H4 (cell line): ENCODE results near the gene RPAP3. TPM values are rescaled to one million over a fixed set of nuclear protein-coding genes. Genes with fewer than 3 reads are reported as not detected.

Source experiments
- DNase-seq: peaks from one replicate; pipeline ENCODE4 v3.0.0-alpha.2; 2015; ENCODE audit warnings: low spot score
- total RNA-seq: library from RNA; depleted of rRNA; stranded (reverse); fragments of >200 nt; shearing (Covaris generic); gene quantifications from 2 replicates; pipeline ENCODE4 v1.2.3, GENCODE V29; 2014

RPAP3 gene
- total RNA-seq, 1 experiment from 2014 or later = 29.9 TPM

DNA sequence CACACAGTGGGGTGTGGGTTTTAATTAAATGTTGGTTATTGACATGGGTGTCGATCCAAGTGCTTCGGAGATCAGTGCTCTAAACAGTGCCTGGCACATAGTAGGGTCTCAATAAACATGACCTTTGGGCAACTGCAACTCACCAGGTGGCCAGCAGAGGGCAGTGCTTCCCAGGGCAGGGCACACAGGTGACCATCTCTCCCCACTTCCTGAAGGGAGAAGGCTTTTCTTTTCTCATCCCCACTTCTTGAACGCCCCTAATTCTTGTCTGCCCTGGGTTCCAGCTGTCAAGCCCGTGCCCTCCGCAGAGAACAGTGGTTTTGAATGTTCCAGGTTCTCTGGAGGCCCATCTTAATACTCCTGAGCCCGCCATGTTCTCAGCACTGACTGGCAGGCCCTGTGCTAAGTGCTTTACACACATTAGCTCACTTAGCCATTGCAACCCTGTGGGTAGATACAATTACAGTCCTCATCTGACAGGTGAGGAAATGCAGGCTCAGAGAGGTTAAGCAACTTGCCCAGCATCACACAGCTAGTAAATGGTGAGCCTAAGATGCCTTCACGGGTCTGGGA, 36.5 kb upstream of the RPAP3 start:
- DNase-seq = peak; percentile 32

DNA sequence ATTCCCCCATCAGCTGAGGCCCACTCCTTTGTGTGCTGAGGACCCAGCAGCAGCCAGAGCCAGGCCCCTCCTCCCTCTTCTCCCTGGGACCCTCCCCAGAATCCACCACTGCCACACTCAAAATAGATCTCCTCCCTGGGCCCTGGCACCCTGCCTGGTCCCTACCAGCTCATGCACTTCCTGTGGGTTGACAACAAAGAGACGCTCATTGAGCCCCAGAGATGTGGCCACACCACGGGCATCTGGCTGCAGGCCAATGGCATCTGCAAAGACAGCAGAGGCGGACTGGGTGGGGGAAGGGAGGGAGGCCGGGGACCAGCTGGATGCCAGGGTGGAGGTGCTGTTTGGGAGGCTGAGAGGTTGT, 35.5 kb upstream of the RPAP3 start:
- DNase-seq = peak; percentile 95

DNA sequence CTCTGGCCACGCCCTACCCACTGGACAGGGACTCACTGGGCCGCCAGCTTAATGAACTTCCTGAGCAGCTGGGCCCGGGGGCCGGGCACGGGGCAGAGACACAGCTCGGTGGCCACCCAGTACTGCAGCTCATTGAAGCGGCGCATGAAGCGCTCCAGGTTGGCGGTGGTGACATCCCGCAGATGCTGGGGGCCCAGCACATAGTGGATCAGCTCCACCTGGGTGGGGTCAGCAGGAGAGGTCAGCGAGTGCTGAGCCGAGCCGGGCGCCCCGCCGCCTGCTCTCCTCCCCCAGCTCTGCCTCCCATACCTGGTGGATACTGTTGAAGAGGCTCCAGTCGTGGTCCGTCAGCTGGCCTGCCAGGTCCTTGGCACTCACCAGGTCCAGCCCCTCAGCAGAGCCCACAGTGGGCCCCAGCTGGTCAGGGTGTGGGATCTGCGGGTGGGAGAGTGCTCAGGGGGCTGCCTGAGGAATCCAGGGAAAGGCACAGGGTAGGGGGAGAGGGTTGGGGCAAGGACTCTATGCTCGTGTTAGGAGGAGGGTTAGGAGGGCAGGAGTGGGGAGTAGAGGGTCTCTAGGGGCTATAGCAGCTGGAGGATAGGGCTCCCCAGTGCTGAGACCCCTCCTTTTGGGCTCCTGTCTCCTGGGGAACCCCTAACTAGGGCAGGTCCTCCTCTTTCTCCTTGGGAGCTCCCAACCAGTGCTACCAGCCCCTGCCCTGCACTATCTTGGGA, 34.9 kb upstream of the RPAP3 start:
- no peak for DNase-seq

DNA sequence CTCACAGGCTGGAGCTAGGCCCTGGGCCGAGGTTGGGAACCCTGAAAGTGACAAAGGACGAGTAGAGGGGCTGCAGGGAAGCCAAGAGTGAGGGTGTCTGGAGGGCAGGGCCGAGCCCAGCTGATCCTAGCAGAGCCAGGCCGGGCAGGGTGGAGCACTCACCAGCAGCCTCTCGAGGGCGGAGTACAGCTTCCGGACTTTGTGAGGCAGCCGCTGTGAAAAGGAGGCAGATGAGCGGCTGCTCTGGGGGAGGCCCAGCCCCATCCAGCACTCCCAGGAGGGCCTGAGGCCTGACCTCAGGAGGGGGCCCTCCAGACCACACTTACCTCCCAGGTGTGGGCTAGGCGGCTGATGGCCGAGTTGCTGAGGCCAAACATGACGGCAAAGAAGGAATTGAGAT, 34.1 kb upstream of the RPAP3 start:
- no peak for DNase-seq

DNA sequence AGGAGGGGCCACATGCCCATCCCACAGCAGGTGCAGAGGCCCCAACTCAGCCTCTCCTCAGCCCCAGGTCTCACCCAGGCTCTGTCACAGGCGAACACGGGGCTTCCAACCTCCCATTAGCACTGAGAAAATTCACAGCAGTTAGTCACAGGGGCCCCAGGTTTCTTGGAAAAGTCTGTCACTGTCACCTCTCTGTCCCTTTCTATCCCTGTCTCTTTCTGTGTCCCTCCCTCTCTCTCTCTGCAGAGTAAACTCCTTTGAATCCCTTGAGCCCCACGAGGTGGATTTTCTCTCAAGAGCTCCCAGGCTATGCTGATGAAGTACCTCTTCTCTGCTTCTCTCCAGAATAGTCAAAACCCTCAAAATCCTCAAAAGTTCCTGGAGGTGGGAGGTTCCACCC, 33.5 kb upstream of the RPAP3 start:
- DNase-seq = no peak

DNA sequence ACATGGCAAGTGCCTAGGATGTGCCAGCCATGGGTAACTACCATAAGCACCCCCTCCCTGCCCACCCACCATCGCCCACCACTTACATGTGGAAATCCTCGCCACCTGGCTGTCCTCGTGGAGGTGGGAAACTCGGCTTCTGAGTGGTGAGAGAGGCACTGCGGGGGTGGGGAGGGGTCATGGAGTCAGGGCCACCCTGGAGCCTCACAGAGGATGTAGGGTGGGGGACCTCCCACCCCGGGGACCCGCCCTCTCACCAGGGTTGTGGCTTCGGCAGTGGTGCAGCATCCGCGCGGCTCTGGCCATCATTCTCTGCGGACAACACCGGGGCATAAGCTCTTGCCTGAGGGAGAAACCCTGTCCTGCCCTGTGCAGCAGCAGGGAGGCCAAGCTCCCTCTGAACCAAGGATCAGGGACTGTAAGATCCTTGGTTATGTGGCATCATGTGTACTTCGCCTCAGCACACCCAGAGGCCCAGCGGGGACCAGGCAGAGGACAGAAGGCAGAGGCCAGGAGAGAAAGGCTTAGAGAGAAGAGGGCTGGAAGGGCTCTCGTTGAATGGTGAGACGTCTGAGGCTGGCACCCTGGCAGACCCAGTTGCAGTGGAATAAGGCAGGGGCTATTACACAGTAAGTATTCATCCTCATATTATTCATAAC, 32.2 kb upstream of the RPAP3 start:
- DNase-seq = no peak

DNA sequence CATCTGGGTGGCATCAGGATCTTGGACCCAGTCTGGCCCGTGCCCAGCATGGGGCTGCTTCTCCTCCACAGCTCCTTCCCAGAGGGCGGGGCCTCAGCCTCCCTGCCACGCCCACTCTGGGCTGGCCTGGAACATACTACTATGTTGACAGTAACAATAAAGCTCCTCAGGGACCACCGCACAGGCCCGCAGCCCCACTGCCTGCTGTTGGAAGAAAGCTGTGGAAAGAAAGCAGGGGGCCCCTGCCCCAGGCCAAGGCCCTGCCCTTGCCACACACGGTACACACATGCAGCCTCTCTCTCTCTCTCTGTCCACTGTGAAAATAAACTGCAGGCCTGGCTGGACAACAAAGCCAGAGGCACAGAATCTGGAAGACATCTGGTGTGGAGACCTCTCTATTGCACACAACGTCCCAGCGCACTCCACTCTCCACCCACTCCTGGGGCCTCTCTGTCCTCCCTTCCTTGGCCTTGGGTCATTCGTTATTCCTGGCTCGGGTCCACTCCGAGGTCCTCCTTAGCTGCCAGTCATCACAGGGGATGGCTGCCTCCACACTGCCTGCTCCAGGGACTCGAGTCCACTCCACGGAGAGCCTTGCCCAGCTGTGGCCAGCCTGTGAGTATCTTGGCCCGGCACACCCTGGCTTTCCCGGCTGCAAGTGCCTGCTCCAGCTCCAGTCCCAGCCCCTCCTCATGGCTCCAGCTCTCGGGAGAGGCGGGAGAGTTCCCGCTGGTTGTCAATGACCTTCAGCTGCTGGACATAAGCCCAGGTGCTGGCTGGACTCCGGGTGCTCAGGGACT, 31.2 kb upstream of the RPAP3 start:
- DNase-seq = no peak

DNA sequence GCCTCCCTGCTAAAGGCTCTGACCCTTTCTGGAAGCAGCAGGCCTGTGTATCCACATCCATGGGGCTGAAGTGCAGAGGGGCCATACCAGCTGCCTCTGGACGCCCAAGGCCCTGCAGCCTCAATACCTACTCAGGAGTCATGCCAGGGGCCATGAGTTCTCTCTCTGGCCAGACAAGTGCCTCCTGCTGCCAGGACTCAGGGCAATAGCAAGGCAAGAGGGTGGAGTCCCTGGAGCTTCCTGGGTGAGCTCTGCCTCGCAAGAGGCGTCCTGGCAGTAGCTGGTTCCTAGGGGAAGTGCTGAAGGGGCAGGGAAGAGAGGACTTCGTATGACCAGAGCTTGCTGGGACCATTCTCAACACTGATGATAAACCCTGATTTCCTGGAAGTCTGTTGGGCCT, 30.4 kb upstream of the RPAP3 start:
- DNase-seq = no peak

DNA sequence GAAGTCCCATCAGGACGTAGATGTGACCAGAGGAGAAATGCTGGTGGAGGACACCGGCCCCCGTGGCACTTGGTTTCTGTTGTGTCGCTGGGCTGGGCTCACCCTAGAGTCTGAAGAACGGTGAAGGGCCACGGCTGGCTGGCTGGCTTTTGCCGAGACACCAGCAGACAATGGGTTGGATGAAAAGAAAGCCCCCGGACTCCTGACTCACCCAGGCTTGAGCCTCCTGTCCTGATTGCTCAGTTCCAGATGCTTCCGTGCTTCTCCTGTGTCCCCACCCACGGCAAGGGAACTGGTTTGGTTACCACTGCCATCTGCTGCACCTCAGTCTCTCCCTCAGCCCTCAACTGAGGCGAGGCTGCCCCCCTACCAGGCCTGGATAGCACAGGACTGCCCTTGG, 29.8 kb upstream of the RPAP3 start:
- DNase-seq = no peak

DNA sequence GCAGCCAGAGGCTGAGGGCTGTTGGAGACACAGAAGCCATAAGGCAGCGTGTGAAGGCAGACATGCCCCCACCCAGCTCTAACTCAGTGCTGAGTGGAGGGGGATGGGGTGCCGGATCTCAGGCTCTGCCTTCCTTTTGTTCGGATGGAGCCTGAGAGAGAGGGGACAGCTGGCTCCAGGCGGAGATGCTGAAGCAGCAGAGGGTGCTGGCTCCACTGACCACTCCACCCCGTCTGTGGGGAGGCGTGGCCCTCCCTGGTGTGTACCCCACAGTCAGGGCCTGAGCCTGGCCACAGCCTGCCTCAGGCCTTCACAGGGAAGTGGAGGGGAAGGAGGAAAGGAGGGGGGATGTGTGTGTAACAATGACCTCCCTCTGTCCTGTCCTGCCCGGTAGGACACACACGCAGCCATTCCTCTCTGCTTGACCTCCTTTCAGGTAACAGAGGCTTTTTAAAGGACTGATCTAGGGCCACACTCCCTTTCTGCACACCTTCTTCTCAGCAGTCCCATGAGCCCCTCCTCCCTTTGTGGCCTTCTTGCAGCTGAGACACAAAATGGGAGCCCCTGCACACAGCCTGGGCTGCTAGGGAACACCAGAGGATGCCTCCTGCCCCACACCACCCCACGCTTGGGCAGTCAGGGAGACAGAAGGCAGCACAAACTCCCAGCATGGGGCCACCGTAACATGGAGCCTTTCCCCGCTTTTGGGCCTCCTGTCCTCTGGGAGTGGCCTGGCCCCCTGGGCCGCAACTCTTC, 29.1 kb upstream of the RPAP3 start:
- DNase-seq = no peak

DNA sequence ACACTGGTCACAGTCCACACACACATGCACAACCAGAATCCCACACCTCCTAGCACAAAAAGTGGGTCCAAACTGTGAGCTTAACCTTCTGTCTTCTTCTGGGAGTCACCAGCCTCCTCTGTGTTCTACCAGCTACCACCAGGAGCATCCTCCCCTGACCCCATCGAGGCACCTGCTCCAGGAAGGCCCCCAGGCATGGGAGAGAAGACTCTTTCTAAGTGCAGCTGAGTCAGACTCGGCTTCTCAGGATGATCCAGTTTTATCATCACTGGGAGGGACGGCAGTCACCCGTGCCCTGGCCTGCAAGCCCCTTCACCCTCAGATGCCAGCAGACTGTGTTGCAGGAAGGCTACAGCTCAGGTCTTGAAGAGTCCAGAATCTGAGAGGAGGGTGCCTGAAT, 27.3 kb upstream of the RPAP3 start:
- no peak for DNase-seq

DNA sequence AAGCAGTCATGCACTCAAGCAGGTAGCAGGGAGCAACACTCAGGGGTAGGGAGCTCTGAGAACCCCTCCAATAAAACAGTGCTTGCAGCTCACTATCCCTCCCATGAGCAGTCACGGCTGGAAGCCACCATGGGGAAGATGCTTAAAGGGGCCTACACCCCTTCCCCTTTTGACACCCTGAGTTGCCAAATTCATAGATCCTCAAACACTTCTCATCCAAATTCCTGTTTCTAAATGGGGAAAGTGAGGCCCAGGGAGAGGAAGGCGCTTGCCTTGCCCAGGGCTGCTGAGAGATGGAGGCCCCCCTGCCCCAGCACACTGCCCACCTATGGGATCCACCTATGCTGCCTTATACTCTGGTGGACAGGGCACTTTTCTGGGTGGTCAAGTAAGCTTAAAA, 26.7 kb upstream of the RPAP3 start:
- DNase-seq = no peak

DNA sequence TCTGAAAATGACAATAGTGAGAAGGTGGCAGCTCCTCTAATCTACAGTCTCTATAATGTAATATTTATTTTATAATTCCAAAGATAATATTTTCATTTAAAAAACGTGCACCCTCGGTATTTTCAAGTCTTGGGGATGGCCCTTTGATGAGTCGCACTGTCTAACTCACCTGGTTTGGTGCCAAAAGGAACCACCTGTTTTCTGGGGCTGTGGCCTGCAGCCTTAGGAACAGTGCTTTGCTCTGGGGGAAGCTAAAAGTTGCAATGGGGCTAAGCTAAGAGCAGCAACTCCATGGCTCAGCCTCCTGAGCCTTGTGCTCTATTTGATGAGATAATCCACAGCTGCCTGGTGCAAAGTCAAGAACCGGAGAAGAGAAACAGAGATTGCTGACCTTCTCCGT, 25.9 kb upstream of the RPAP3 start:
- no peak for DNase-seq

DNA sequence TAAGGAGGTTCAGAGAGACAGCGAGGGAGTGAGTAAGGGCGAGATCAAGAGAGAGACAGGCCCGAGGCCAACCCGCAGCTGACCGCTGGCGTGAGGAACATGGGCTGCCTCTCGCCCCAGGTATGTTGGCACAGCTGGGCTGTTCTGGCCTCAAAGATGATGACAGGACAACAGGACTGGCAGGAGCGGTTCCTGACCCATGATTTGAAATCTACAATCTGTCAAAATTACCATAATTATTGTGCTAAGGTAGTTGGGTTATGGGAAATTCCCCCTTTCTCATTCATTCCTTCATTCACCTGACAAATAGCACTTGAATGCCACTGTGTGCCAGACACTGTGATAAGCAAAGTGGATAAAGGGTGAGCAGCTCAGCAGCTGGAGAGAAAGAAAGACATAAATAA, 24.5 kb upstream of the RPAP3 start:
- no peak for DNase-seq

DNA sequence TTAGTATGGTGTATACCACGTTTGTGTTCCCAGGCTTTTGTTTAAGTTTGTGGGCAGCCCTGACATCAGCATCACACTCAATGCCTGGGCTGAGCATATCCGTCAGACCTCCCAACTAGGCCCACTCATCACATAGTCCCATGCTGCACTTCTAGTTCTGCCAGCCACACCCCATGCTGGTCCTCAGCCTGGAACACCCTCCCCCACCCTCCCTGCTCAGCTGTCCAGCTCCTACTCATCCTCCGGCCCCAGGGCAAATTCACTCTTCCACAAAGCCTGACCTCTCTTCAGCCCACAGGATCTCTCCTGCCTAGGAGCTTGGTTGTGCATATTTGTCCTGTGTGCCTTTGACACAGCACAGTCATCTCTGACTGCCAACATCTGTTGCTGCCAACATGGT, 23.4 kb upstream of the RPAP3 start:
- no peak for DNase-seq

DNA sequence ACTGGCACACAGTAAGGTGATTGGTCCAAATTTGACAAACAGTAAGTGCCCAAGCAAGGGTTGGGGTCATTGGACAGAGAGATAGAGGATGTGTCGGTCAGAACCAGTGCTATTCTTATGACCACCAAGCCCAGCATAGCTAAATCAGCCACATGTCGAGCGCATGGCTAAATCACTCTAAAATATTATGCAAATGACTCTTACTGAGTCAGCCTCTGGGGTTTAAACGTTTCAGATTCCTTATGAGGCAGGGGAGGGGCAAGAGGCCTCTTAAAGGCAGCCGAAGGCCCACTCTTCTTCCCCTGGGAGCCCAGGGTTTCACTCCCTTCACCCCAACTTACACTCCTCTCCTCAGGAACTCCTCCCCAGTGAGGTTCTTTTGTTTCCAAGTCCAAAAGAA, 20.1 kb upstream of the RPAP3 start:
- DNase-seq = no peak

DNA sequence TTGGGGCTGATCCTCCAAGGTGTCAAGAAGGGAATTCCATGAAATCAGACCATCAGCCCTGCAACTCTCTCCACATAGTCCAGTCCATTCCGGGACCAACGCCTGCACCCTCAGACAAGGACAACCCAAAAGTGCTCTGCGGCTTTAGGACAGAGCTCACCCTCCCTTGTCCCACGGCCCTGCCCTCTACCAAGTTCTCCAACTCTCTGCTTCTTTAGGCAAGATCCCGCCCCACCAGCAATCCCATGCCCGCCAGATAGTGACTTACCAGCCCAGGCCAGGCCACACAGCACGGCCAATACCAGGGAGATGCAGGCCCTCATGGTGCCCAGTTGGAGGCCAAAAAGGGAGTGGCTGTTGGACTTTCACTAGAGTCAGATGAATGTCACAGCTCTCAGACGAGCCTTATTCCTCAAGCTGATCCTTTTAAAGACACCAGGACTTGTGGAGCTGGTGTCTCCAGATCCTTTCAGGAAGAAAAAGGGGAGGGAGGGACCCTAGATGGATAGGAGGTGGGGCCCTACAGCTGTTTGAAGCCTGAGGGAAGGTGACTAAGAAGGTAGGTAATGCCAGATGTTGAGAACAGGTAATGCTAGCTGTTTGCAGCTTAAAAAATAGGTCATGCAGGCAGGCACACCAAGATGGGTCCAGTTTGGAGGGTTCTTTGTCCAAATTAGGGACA, 19.4 kb upstream of the RPAP3 start, which contains the start of gene ENDOU:
Gene ENDOU, minus strand, starts transcription at position 400 of the 682 bp plus-strand sequence. Its CDS starts 77 bp downstream, at position 323.
- no peak for DNase-seq

DNA sequence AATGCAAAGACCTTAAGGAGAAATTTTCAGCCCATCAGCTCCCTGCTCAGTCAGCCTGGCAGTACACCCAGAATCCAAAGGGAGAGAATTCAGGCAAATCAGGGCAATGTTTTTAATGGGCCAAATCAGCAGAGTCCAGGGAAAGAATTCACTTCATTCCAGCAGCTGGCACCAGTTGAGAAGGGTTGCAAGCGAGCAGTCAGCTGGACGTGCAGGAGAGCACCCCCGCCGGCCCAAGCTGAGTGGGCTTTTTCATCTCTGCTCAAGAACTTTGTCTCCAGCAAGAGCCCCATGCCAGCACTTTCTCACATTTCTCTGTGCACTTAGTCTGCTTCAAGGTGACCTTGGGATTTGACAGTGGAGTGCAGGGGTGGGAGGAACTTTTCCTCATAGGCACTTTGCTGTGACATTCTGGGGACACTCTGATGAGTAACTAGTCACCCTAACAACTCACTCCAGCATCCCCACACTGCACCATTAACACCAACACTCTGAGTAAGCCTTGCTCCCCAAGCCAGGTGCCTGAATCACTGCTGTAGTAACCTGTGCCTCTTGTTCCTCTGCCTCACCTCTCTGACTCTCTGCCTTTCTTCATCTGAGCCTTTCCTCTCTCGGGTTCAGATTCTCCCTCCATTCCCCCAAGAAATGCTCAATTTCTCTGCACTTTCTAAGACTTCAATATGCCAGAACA, 17.3 kb upstream of the RPAP3 start:
- no peak for DNase-seq

DNA sequence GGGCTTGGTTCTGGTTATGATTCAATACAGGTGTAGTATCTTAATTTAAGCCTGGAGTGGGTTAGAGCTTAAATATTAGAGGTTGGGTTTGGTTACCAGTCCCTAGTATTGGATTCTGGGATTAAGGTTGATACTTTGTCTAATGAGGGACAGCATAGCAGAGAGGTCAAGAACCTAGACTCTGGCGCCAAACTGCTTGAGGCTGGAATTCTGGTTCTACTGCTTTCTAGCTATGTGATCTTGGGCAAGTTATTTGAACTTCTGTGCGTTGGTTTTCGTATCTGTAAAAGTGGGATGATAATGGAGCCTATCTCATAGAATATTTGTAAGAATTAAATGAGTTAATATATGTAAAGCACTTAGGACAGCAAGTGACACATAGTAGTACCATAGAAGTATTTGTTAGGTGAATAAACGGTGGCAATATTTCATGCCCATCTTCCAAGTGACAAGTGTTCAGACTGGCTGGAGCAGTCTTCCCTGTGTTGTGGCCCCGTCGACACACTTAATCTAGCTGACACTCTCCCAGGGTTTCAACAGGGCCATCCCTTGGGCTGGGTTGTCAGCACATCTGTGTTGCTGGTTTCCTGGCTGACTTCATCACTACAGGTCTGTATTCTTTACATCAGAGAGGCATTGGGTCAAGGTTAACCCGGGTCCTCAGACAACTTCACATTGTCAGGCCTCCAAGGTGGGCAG, 16.5 kb upstream of the RPAP3 start:
- no peak for DNase-seq

DNA sequence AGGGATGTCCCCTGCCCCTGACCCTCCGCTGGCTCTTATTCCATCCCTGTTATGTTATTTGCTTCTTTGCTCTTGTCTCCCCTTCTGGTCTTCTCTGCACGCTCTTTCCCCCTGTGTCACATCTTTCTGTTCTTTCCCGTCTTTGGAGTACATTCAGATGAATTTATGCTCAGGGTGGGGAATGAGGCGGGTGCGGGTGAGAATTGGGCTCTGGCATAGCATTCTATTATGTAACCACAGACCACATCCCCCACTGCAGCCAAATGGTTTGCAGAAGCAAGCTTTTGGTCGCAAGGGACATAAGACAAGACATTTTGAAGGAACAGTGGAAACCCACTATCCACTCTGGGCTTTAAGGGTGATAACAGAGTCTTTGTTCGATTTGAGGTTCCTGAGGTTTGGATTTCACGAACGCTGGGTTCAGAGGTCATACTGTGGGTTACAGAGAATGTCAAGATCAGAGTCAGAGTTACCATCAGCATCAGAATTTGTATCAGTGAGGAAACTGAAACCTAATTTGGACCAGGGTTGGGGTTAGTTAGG, 15.7 kb upstream of the RPAP3 start:
- no peak for DNase-seq
